Parathyroid adenoma (tissue), 2 donors: Measurements from ENCODE around the gene TSC22D3.

Experiments used
- H2AFZ ChIP-seq: fragments of 300-600 bp; sonication (generic); one replicate; pipeline ENCODE4 v1.7.0; 2017; ENCODE audit warnings: antibody characterized with exemption, mild to moderate bottlenecking
- H3K27ac ChIP-seq: fragments of 300-600 bp; sonication (generic); one replicate; pipeline ENCODE4 v1.7.0; 2017
- H3K27me3 ChIP-seq: fragments of 300-600 bp; sonication (generic); one replicate; pipeline ENCODE4 v1.7.0; 2017; ENCODE audit warnings: low read length; ENCODE audit not compliant: control insufficient read depth, insufficient read depth
- H3K36me3 ChIP-seq: fragments of 300-600 bp; sonication (generic); one replicate; pipeline ENCODE4 v1.7.0; 2017; ENCODE audit warnings: low read length; ENCODE audit not compliant: control insufficient read depth, insufficient read depth
- H3K4me1 ChIP-seq: fragments of 300-600 bp; sonication (generic); one replicate; pipeline ENCODE4 v1.7.0; 2017; ENCODE audit warnings: control low read depth
- H3K4me2 ChIP-seq: fragments of 300-600 bp; sonication (generic); one replicate; pipeline ENCODE4 v1.7.0; 2017; ENCODE audit warnings: low read length
- H3K4me3 ChIP-seq: fragments of 300-600 bp; sonication (generic); one replicate; pipeline ENCODE4 v1.7.0; 2017; ENCODE audit warnings: low read depth, low read length
- H3K79me2 ChIP-seq: fragments of 300-600 bp; sonication (generic); one replicate; pipeline ENCODE4 v1.7.0; 2017; ENCODE audit warnings: control low read depth
- H3K9ac ChIP-seq: fragments of 300-600 bp; sonication (generic); one replicate; pipeline ENCODE4 v1.7.0; 2017; ENCODE audit warnings: mild to moderate bottlenecking
- H3K9me3 ChIP-seq: fragments of 300-600 bp; sonication (generic); one replicate; pipeline ENCODE4 v1.7.0; 2017; ENCODE audit warnings: low read length; ENCODE audit not compliant: control insufficient read depth
- TF ChIP-seq, protein P1 (sequence below): fragments of 300-600 bp; sonication (generic); IDR thresholded peaks from one replicate; pipeline ENCODE4 v1.7.0; 2017; ENCODE audit warnings: antibody characterized with exemption, mild to moderate bottlenecking
- donor health status: primary hyperparathyroidism.

TSC22D3 gene

DNA sequence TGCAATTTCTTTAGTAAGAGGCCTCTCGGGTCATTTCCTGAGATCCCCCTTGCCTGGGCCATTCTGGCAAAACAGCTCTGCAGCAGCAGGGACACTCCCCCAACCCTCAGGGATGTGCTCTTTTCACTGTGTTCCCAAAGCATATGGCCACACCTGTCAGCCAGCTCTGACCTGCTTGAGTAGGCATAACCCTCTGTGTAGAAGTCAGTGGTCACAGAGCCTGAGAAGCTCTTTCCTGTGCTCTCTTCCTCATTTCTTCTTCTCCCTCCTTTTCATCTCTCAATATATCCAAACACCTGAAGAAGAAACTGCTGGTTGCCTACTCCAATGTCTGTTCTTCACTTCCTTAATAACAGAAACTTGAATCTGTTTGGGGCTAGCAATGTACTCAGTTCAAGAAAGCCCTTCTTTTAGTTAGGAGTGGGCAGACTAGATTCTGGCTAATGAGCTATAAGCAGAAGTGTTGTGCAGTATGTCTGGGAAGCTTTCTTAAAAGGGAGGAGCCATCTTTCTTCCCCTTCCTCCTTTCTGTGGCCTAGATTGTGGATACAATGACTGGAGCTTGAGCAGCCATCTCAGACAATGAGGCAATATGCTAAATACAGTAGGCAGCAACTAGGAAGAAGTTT, 74.0 kb downstream of the TSC22D3 start:
- no peak overlapping the region for H3K27ac ChIP-seq

DNA sequence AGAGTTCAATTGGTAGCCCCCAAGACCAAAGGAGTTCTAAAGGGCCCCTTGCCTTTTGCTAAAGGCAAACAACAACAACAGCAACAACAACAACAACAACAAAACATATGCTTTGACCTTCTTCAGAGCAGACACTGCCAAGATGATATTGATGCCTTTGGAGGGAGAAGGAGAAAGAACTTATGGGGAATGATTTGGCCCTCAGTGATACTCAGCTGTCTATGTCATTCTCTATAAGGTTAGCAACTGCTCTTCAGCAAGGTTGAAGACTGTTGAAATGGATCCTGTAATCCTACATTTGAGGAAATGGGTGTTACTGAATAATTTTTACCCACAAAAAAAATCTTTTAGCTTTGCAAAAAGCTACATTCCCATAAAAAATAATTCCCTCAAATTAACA, 74.8 kb downstream of the TSC22D3 start:
- Histone ChIP-seq H2AFZ (no peak overlapping the region), H3K79me2 (no peaks in the 10 kb centered on the region), H3K27me3 (no peaks in the 10 kb centered on the region), H3K9me3 (no peaks in the 10 kb centered on the region), H3K9ac (no peak overlapping the region), H3K36me3 (no peaks in the 10 kb centered on the region), H3K27ac (no peak overlapping the region), H3K4me2 (no peak overlapping the region), H3K4me1 (no peaks in the 10 kb centered on the region), H3K4me3 (no peak overlapping the region)
- TF ChIP-seq, protein P1, sequence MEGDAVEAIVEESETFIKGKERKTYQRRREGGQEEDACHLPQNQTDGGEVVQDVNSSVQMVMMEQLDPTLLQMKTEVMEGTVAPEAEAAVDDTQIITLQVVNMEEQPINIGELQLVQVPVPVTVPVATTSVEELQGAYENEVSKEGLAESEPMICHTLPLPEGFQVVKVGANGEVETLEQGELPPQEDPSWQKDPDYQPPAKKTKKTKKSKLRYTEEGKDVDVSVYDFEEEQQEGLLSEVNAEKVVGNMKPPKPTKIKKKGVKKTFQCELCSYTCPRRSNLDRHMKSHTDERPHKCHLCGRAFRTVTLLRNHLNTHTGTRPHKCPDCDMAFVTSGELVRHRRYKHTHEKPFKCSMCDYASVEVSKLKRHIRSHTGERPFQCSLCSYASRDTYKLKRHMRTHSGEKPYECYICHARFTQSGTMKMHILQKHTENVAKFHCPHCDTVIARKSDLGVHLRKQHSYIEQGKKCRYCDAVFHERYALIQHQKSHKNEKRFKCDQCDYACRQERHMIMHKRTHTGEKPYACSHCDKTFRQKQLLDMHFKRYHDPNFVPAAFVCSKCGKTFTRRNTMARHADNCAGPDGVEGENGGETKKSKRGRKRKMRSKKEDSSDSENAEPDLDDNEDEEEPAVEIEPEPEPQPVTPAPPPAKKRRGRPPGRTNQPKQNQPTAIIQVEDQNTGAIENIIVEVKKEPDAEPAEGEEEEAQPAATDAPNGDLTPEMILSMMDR: no peak

More for the DNA sequence above, 74.0 kb downstream of the TSC22D3 start:
- Histone ChIP-seq H3K27me3 (no peaks in the 10 kb centered on the region), H3K4me3 (no peak overlapping the region), H3K4me2 (no peak overlapping the region), H2AFZ (no peak overlapping the region), H3K79me2 (no peaks in the 10 kb centered on the region), H3K36me3 (no peaks in the 10 kb centered on the region), H3K4me1 (no peaks in the 10 kb centered on the region), H3K9ac (no peak overlapping the region), H3K9me3 (no peaks in the 10 kb centered on the region)
- TF ChIP-seq, protein P1: no peak

DNA sequence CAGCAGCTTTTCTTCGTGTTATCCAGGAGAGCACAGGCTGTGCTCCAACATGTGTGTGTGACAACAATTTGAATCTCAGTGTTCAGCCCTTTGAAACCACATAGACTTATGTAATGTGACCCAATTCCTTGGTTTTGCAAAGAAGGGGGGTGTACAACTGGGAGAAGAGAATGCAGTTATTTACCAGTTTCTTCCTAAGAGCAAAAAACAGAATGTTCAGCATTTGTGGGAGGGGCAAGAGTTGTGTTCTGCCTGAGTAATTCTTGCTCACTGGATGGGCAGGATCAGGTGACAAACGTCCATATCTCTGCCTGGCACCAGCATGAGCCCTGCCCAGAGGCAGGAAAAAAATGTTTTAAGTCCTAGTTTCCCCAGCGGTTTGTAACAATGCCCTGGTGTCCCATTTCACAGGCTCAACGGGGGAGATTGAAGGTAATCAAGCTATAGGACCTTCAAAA, 75.2 kb downstream of the TSC22D3 start:
- no peaks in the 10 kb centered on the region for H3K4me1 ChIP-seq
- H3K4me2 ChIP-seq: no peak overlapping the region
- H3K4me3 ChIP-seq: no peak overlapping the region
- no peaks in the 10 kb centered on the region for H3K36me3 ChIP-seq
- no peaks in the 10 kb centered on the region for H3K27me3 ChIP-seq
- H3K9me3 ChIP-seq: no peaks in the 10 kb centered on the region
- TF ChIP-seq, protein P1: no peak
- H3K79me2 ChIP-seq: no peaks in the 10 kb centered on the region
- no peak overlapping the region for H3K9ac ChIP-seq
- H3K27ac ChIP-seq: no peak overlapping the region
- H2AFZ ChIP-seq: no peak overlapping the region

DNA sequence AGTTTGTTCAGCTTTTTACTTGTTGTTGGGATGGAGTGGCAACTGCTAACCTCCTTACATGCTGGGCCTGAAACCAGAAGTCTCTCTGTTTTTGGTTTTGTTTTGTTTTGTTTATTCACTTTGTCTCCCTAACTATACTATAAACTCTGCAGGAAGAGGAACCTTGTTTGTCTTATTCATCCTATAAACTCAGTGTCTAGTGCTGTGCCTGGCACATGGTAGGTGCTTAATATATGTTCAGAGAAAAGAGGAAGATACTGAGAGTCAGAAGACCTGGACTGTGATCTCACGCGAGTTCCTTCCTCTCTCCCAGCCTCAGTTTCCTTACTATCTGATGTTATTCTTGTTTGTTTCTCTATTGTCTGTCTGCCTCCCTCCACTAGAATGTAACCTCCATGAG, 76.0 kb downstream of the TSC22D3 start:
- Histone ChIP-seq H3K9ac (no peak overlapping the region), H3K27me3 (no peaks in the 10 kb centered on the region), H3K36me3 (no peaks in the 10 kb centered on the region), H2AFZ (no peak overlapping the region), H3K4me1 (no peaks in the 10 kb centered on the region), H3K4me3 (no peak overlapping the region), H3K4me2 (no peak overlapping the region), H3K79me2 (no peaks in the 10 kb centered on the region), H3K27ac (no peak overlapping the region), H3K9me3 (no peaks in the 10 kb centered on the region)
- TF ChIP-seq, protein P1: no peak

DNA sequence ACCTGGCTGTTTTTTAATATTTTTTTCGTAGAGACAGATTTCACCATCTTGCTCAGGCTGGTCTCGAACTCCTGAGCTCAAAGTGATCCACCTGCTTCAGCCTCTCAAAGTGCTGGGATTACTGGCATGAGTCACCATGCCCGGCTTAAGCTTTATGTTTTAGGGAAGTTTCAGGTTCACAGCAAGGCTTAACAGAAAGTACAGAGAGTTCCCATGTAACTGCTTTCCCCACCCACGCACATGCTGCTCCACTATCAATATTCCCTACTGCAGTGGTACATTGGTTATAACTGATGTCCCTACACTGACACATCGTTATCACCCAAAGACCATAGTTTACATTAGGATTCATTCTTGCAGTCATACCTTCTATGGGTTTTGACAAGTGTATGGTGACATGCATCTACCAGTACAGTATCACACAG, 84.6 kb downstream of the TSC22D3 start:
- H3K36me3 ChIP-seq: no peaks in the 10 kb centered on the region
- no peak overlapping the region for H2AFZ ChIP-seq
- no peaks in the 10 kb centered on the region for H3K9me3 ChIP-seq
- H3K4me3 ChIP-seq: no peak overlapping the region
- H3K79me2 ChIP-seq: no peaks in the 10 kb centered on the region
- H3K4me2 ChIP-seq: no peak overlapping the region
- no peaks in the 10 kb centered on the region for H3K27me3 ChIP-seq
- no peak overlapping the region for H3K27ac ChIP-seq
- no peaks in the 10 kb centered on the region for H3K4me1 ChIP-seq
- no peak overlapping the region for H3K9ac ChIP-seq
- TF ChIP-seq, protein P1: no peak
